Stimulated activated CD8-positive, alpha-beta memory T cell treated with anti-CD3 and anti-CD28 coated beads, Interleukin-4, amount 100 ng/mL, for 24 hours (primary cell): Measurements from ENCODE around the gene DES.

Experiments used
- DNase-seq: peaks from one replicate; pipeline ENCODE4 v3.0.0-alpha.2; 2020; ENCODE audit warnings: low read depth

Gene DES

DNA sequence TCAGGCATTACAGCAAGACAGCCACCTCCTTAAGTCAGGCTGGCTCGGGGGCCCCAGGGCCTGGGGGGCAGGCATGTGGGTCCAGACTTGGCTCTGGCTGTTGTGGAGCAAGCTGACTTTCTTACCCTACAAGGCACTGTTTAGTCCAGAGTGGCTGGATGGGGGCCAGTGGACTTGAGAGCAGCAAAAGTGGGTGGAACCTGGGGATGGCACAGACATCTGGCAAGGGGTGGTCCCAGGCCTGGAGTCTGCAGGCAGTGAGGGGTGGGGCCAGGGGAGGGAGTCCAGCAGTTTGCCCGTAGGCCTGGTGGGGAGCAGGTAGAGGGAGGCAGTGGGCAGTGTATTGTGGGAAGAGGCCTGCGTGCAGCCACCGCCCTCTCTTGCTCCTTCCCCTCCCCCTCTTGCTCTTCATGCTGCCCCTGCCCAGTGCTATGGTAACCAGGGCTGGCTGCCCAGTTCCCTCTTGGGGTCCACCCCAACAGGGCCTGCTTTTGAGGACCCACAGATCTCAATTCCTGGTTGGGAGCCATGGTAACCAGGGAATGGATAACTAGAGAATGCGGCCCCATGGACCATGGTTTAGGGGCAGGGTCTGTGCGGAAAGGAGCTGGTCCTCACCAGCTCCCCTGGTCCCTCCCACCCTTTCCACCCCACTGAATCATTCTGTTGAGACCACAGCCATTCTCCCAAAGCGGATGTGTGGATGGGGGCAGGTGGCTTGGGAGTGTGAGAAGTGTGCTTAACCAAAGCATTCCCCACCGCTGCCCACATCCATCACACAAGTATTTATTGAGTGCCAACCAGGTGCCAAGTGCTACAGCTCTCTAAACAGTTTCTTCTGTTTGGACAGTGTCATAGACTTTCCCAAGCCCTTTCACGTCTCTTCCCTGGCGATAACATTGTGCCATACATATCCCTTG, 35.8 kb downstream of the DES start:
- no peak for DNase-seq

DNA sequence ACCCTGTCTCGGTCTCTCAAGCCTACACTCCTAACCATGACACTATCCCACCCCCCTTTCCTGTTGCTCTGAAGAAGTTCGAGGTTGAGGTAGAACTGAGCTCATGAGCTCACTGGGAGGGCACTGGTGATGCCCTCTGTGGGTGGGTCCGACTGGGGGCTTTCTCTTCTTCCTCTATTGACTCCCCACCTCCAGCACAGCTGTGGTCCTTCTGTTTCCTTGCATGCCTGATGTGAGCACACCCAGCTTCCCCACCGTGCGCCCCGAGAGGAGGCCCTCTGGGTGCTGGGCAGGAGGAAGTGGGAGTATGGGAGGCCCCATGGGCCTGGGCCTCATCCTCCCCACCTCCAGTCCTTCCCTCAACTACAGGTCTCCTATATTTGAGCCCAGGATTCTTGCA, 37.4 kb downstream of the DES start:
- DNase-seq = no peak

DNA sequence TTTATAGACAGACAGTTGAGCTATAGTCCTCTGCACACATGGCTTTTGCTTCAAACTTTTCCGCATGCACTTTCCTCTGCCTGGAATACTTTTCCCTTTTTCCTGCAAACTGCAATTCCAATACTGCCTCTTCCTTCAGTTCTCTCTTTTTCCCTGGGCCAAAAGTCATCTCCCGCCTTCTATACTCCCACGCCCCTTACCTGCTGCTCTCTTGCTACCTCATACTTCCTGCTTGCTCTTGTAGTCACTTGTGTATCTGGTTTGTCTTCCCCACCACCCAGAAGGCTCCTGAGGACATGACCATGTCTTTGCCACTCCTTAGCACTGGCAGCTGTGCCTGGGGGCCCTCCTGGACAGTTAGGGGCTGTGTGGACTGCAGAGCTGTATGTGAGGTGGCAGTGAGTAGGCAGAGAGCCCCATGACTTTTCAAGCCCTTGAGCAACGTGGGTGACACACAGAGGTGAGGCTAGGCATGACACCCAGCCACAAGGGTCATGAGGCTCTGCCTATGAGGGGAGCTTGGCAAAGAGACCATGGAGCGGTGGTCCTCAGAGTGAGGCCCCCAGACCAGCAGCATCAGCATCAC, 39.7 kb downstream of the DES start:
- DNase-seq = no peak

DNA sequence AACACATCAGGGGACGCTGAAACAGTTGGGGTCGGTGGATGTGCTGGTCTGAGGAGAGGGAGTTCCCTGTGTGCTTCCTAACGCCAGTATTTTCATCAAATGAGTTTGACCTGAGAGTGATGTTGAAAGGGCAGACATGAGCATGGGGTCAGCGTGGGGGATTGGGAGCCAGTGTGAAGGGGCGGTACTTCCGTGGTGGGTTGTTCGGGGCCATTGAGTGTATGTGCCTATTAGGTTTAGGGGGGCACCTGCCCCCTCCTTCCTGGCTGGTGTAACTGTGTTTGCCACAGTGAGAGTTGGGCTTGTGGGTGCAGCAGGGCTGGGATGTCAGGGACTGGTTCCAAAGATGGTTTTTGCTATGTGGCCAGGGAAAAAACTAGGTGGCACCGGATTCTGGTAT, 40.8 kb downstream of the DES start:
- no peak for DNase-seq

DNA sequence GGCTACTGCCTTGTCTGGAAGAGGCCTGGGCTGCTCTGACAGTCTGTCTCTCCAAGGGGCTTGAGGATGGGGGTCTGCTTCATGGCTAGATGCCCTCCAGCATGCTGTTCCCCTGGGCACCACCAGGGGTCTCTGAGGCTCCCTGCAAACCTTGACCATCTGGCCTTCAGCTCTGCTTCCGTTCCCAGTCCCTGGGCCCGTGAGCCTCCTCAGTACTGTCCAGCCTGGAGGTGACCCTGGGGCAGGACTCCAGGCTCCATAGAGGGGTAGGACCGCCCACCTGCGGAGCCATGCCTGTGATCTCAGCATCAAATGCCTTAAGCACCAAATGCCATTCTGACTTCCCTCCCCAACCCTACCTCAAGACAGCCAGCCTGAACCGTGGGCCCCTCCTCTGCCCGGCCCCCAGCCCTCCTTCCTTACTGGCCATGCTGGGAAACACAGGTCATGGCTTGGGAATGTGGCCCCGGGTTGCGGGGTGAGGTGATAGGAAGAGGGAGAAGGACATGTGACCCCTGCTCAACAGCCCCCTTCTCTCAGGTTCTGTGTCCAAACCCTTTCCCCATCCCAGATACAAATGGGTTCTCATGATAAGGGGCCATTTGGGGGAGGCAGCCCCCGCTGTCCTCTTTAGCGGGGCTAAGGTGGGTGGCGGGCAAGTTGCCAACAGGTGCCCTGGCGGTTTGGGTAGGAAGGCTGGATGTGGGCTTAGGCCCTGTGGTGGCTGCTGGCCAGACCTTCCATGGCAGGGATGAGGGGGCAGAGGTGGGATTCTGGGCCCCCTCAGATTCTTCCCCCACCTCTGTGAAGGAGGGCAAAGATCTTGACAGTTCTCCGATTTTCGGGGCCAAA, 41.5 kb downstream of the DES start:
- DNase-seq = no peak

DNA sequence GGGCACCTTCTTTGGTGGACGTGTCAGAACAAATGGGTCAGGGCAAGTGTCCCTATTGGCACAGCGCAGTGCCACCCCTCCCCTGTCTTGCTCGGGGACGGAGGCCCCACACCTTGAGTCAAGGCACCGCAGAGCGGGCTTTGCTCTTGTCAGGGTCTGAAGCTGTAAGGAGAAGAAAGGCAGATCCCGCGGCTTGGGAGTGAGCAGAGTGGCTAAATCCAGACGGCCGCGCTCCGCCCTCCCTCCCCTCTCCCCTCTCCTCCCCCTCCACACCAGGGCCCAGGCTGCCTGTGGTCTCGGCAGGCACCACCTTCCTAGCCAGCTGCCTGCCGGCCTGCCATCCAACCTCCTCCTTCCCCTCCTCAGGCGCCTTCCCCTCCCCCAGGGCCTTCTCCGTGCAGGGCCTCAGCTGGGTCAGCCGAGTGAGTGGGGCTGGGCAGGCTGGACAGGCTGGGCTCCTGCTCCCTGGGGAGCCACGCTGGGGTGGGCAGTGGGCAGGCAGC, 42.3 kb downstream of the DES start:
- no peak for DNase-seq

DNA sequence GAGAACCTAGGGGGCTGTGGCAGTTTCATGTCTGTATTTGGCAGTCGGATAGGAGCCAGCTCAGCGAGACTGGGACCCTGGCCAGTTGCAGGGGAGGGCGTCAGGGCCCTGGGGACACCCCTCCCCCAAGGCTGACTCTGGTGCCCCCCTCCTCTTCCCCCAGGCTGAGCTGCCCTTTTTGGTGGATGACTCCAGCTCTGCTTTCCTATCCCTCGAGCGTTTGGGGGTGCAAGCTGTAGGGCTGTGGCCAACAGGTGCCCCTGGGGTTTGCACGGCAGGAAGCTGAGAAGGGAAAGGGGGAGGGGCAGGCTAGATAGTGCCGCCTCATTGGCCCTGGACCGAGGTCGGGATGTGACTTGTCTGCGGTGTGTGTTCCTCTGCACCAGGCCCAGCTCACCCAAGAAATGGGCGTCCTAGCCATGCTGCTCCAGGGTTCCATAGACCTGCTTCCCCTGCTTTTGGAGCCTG, 42.9 kb downstream of the DES start:
- no peak for DNase-seq

DNA sequence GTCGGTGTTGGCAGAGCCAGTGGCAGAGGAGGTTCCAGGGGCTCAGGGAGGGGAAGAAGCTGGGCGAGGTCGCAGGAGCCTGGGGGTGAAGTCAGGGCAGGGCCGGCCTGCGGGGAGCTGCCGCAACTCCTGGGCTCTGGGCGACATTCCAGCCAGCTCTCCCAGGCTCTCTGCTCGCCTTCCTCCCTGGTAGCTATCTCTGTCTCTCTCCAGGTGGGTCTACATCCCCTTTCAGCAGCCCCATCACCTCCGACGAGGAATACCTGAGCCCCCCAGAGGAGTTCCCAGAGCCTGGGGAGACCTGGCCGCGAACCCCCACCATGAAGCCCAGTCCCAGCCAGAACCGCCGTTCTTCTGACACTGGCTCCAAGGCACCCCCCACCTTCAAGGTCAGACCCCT, 43.5 kb downstream of the DES start:
- DNase-seq = no peak

DNA sequence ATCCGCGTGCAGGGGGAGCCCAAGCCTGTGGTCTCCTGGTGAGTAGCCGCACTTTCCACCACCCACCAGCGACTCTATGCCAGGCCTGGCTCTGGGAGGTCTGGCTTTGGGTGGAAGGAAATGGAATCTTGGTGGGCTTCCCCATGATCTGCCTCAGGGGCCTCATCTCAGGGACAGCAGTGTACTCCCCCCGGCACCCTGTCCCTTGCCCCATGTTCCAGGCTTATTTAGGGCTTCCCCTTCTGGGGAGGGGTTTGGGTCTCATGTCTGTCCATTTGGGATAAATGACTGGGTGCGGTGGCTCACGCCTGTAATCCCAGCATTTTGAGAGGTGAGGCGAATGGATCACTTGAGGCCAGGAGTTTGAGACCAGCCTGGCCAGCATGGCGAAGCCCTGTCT, 44.2 kb downstream of the DES start:
- no peak for DNase-seq

DNA sequence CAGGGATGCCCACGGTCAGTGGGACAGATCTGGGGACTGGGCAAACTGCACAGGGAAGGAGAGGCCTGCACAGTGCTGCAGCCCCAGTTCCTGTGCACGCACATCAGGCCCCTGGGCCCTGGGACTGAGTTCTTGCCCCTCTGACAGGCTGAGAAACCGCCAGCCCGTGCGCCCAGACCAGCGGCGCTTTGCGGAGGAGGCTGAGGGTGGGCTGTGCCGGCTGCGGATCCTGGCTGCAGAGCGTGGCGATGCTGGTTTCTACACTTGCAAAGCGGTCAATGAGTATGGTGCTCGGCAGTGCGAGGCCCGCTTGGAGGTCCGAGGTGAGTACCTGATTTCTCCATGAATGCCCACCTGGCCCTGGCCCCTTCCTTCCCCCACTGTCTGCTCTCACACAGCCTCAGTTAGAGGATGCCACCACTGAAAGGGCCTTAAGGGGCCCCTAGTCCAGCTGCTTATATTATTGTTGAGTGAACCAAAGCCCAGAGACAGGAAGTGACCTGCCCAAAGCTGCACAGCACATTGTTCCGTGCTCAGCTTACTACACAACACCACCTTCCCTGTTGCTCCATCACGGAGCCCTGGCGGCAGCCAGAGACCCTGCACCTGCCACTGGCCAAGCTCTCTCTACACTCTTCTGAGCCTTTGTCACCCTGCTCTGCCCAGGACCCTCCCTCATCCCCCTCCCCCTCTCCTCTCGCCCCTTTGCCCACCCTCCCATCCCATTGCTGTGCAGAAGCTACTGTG, 46.3 kb downstream of the DES start:
- DNase-seq = no peak

DNA sequence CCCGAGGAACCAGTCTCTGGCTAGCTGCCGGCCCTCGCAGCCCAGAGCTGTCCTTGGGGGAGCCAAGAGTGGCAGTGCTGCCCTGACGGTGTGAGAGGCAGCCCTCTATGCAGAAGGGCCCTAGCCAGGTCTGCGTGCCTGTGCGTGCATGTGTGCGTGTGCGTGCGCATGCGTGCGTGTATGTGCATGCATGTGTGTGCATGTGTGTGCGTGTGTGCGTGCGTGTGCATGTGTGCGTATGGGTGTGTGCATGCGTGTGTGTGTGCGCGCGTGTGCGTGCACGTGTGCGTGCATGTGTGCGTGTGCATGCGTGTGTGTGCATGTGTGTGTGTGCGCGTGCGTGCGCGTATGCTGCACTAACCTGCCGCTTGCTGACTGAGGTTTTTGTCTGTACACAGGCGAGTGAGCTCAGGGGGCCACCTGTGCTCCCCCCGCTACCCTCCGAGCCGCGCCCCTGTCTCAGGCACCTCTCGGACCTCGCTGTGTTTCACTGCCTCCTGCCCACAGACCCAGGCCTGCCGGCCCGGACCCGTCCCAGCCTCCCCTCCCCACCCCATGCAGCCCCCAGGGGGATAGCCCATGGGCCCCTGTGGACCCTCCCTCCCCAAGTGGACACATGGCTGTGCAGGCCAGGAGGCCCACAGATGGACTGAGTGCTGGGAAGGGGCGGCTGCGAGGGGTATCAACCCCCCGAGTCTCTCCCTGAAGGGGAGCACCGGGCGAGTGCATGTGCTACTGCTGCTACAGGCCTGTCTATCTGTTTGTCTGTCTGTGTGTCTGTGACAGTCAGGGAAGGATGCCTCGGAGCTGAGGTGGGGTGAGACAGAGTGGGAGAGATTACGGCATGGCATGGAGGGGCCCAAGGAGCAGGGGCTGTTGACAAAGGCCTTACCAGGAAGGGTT, 47.7 kb downstream of the DES start:
- no peak for DNase-seq

DNA sequence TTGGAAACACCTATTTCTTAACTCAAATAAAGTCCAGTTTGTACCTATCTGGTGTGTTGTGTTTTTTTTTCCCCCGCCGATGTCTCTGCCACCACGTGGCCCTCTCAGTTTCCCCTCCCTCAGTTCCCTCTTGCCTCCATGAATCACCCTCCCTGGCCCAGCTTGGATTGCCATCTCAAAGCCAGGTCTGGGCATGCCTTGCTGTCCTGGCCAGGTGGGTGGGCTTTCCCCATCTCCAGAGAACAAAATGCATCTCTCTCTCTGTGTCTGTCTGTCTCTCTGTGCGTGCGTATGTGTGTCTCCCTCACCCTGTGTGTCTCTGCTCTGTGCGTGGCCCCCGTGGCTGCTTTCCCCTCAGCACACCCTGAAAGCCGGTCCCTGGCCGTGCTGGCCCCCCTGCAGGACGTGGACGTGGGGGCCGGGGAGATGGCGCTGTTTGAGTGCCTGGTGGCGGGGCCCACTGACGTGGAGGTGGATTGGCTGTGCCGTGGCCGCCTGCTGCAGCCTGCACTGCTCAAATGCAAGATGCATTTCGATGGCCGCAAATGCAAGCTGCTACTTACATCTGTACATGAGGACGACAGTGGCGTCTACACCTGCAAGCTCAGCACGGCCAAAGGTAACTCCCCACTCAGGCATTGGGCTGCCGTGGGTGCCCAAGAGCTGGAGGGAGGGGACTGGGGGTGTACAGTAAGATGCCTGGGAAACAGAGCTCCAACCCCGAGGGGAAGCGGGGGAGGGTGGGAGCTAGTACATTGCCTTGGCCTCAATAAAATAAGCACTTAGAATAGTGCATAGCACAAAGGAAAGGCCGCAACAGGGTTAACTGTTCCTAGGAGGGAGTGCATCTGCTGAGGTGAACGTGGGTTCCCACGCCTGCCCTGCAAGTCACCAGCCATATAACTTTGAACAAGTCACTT, 48.9 kb downstream of the DES start:
- no peak for DNase-seq

DNA sequence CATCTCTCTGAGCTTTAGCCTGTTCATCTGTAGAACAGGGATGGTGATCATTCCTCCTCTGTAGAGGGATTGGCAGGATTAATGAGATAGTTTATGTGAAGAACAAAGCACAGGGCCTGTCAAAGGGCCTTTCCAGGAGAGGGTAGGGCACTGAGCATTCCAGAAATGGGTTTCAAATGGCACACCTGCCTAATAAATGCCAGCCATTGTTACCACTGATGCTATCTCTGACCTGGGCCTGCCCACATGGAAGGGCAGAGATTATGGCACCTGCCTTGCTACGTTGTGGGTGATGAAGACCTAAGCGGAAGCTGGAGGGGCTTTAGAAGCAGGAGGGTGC, 49.5 kb downstream of the DES start:
- no peak for DNase-seq

DNA sequence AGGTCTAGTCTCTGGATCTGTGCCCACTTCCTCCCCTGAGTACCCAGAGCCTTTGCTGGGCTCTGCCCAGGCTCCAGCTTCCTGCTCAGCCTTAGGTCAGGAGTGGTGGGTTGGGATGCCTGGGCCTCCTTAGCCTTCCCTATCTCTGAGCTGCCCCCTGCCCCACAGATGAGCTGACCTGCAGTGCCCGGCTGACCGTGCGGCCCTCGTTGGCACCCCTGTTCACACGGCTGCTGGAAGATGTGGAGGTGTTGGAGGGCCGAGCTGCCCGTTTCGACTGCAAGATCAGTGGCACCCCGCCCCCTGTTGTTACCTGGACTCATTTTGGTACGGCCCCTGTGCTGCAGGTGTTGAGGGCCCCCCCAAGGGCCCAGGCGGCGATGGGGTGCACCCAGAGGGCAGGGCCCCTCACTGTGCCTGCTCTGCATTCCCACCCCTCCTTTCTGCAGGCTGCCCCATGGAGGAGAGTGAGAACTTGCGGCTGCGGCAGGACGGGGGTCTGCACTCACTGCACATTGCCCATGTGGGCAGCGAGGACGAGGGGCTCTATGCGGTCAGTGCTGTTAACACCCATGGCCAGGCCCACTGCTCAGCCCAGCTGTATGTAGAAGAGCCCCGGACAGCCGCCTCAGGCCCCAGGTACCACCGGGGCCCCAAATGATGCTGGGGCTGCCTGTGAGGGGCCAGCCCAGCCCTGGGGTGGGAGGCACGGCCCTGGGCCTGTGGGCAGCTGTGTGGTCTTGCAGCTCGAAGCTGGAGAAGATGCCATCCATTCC, 50.4 kb downstream of the DES start:
- DNase-seq = no peak

DNA sequence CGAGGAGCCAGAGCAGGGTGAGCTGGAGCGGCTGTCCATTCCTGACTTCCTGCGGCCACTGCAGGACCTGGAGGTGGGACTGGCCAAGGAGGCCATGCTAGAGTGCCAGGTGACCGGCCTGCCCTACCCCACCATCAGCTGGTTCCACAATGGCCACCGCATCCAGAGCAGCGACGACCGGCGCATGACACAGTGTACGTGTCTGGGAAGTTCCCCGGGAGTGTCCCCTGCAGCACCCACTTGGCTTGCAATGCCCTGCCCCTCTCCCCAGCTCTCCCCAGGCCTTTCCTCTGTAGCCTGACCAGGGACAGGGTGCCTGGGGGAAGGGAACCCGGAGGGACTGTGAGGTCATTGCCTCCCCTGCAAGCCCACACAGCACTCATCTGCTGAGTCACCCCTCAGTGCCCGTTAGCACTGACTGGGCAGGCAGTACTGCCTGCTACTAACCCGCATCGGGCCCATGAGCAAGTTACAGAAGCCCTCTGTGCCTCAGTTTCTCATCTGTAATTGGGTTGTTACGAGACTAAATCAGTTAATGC, 51.1 kb downstream of the DES start:
- DNase-seq = no peak

DNA sequence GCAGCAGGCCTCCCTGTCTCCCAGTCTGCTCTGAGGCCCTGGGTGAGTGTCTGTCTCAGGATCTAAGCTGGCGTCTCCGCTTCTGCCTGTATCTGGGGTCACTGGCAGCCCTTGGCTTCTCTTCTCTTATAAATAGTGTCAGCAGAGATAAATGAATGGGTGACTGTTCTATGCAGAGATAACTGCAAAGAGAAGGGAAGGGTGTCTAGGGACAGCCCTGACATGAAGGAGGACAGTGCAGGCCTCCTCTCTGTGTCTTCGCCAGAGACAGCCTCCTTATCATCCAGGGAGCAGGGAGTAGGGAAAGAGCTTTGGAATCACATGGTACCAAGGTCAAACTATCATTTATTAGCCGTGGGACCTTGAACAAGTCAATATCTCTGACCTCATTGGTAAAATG, 52.3 kb downstream of the DES start:
- no peak for DNase-seq

DNA sequence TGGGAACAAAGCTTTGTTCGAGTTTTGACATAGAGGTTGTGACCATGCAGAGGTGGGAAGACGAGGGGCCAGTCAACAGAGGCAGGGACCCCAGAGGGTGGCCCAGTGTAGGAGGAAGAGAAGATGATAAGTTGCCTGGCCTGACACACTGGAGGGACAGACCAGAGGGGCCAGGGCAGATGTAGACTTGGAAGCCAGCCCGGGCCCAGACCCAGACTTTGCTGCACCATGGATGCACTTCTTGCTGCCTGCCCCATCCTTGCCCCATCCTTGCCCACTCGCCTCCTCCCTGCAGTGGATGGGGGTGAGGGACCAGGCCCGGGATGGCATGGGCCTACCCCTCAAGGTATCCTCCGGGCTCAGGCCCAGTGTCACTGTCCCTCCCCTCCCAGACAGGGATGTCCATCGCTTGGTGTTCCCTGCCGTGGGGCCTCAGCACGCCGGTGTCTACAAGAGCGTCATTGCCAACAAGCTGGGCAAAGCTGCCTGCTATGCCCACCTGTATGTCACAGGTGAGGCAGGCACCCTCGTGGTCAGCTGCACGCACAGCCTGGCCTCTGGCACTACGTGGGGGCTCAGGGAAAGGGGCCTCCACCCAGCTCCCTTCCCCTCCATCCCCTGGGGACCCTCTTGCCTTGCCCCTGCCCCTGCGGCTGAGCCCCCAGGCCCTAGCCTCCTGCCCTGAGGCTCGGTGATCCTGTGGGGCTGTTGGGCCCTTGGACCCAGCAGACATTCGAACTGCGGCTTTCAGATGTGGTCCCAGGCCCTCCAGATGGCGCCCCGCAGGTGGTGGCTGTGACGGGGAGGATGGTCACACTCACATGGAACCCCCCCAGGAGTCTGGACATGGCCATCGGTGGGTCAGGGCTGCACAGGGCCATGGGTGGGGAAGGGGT, 53.5 kb downstream of the DES start:
- no peak for DNase-seq
